ENCODE measurements around the gene SPEF1.
"Not testable (repeated sequence)": the region's sequence is repeated elsewhere in the genome, so short reads cannot be mapped to it uniquely, and the experiment has no call there.

SPEF1 gene

GRCh38 chr20:3781153-3781910 lies at the start of gene SPEF1:
TSS of gene SPEF1 (minus strand) at chr20:3781448. CDS start at chr20:3781287, 161 bp downstream.
- peak; percentile 91 for DNase-seq

- DNase-seq = not testable (repeated sequence)
Observed at GRCh38 chr20:3829891-3830290, 48.6 kb upstream of the SPEF1 start.

- no peak for DNase-seq
Observed at GRCh38 chr20:3828798-3829197, 47.5 kb upstream of the SPEF1 start.

GRCh38 chr20:3826420-3826819 lies 45.2 kb upstream of the SPEF1 start:
- DNase-seq = no peak

- DNase-seq = no peak
Observed at GRCh38 chr20:3825526-3825925, 44.3 kb upstream of the SPEF1 start.

- DNase-seq = no peak
Observed at GRCh38 chr20:3823881-3824280, 42.6 kb upstream of the SPEF1 start.

GRCh38 chr20:3821996-3822395 lies 40.7 kb upstream of the SPEF1 start:
- no peak for DNase-seq

GRCh38 chr20:3820901-3821727 lies 39.9 kb upstream of the SPEF1 start:
- DNase-seq = no peak

- peak; percentile 98 for DNase-seq
Observed at GRCh38 chr20:3820048-3820900, 39.0 kb upstream of the SPEF1 start, which contains the start of gene AP5S1. TSS of gene AP5S1 (plus strand) at chr20:3820547. CDS start at chr20:3822118, 1,571 bp downstream.

GRCh38 chr20:3819411-3820047 lies 38.3 kb upstream of the SPEF1 start:
- no peak for DNase-seq

GRCh38 chr20:3818155-3819151 lies 37.2 kb upstream of the SPEF1 start:
- DNase-seq = peak; percentile 80

GRCh38 chr20:3815703-3816315 lies 34.6 kb upstream of the SPEF1 start:
- no peak for DNase-seq

GRCh38 chr20:3814928-3815495 lies 33.8 kb upstream of the SPEF1 start:
- no peak for DNase-seq

- DNase-seq = no peak
Observed at GRCh38 chr20:3813848-3814581, 32.8 kb upstream of the SPEF1 start.

GRCh38 chr20:3812975-3813847 lies 32.0 kb upstream of the SPEF1 start:
- DNase-seq = no peak

GRCh38 chr20:3812259-3812681 lies 31.0 kb upstream of the SPEF1 start:
- no peak for DNase-seq

GRCh38 chr20:3811467-3812258 lies 30.4 kb upstream of the SPEF1 start:
- peak; percentile 97 for DNase-seq

- DNase-seq = no peak
Observed at GRCh38 chr20:3808544-3808943, 27.3 kb upstream of the SPEF1 start.

Measured in suppressor macrophage treated with lipopolysaccharide for 4 hours (primary cell).